Fibroblast of mammary gland (primary cell): Measurements from ENCODE around the gene TP53BP2.

Experiments
- DNase-seq: peaks from one replicate; pipeline ENCODE4 v3.0.0-alpha.2; 2010; ENCODE audit warnings: low read depth
- H3K4me3 ChIP-seq: 2 replicates; pipeline ENCODE4 v1.5.1; 2011; ENCODE audit warnings: low read depth, mild to moderate bottlenecking, low read length, moderate library complexity; ENCODE audit not compliant: control insufficient read depth
- CTCF ChIP-seq: conservative IDR thresholded peaks from 2 replicates; pipeline ENCODE4 v1.5.1; 2011; ENCODE audit warnings: low read depth, low read length, inconsistent platforms; ENCODE audit not compliant: control insufficient read depth, insufficient read depth

The TP53BP2 gene

GRCh38 chr1:223836586-223836985, 9.2 kb downstream of the TP53BP2 start:
- no peak overlapping the region for H3K4me3 ChIP-seq
- no peak for DNase-seq
- TF ChIP-seq CTCF = no peak

GRCh38 chr1:223835754-223836153, 10.0 kb downstream of the TP53BP2 start:
- DNase-seq = peak; percentile 21
- H3K4me3 ChIP-seq = no peak overlapping the region
- no peak for TF ChIP-seq CTCF

- no peak for TF ChIP-seq CTCF
- H3K4me3 ChIP-seq = no peak overlapping the region
- peak; percentile 91 for DNase-seq
These were observed 11.0 kb downstream of the TP53BP2 start for GRCh38 chr1:223834660-223835263.

GRCh38 chr1:223833948-223834347, 11.8 kb downstream of the TP53BP2 start:
- DNase-seq = no peak
- no peak for TF ChIP-seq CTCF
- H3K4me3 ChIP-seq = no peak overlapping the region

GRCh38 chr1:223832637-223832943, 13.2 kb downstream of the TP53BP2 start:
- no peak for TF ChIP-seq CTCF
- DNase-seq = no peak
- no peak overlapping the region for H3K4me3 ChIP-seq

GRCh38 chr1:223831755-223832636, 13.8 kb downstream of the TP53BP2 start:
- peak; percentile 71 for DNase-seq
- TF ChIP-seq CTCF = no peak
- no peak overlapping the region for H3K4me3 ChIP-seq
